Myocyte (in vitro differentiated cells): Measurements from ENCODE around the gene ABHD17A. TPM values are rescaled to one million over a fixed set of nuclear protein-coding genes. Genes with fewer than 3 reads are reported as not detected.
A peak's percentile ranks its signal among the peaks of the same experiment; 100 is the strongest.

ENCODE experiments used
- DNase-seq: peaks from one replicate; pipeline ENCODE4 v3.0.0-alpha.2; 2012; ENCODE audit warnings: low read depth
- total RNA-seq: library from RNA; depleted of rRNA; stranded (reverse); fragments of >200 nt; gene quantifications from 2 replicates; pipeline ENCODE4 v1.2.3, GENCODE V29; 2014

Gene ABHD17A
- total RNA-seq, 1 donor from 2014 or later: 106 TPM

- peak; percentile 67 for DNase-seq
These were observed 31.8 kb downstream of the ABHD17A start for GRCh38 chr19:1853295-1854038.

DNA sequence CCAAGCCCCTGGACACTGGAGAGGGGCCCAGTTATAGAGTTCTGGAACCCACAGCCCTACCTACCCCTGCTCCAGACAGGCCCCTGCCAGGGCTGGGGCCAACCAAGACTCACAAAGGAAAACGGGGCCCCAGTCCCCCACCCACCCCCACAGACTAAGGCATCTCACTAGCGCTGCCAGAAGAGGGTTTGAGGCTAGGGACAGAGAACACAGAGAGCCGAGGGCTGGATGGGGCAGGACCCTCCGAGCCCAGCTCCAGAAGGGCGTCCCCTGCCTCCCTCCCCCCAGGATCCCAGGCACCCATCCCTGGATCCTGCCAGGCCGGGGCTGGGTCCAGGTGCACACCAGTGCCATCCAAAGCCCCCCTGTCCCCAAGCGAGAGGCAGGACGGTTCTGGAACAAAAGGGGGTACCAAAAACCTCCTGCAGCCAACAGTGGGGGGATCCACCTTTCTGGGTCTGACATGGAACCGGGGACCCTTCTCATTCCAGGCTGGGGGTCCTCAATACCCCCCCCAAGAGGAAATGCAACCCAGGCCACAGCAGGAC lies 32.6 kb downstream of the ABHD17A start:
- no peak for DNase-seq

- no peak for DNase-seq
These were observed 33.4 kb downstream of the ABHD17A start for GRCh38 chr19:1851654-1852580.

DNA sequence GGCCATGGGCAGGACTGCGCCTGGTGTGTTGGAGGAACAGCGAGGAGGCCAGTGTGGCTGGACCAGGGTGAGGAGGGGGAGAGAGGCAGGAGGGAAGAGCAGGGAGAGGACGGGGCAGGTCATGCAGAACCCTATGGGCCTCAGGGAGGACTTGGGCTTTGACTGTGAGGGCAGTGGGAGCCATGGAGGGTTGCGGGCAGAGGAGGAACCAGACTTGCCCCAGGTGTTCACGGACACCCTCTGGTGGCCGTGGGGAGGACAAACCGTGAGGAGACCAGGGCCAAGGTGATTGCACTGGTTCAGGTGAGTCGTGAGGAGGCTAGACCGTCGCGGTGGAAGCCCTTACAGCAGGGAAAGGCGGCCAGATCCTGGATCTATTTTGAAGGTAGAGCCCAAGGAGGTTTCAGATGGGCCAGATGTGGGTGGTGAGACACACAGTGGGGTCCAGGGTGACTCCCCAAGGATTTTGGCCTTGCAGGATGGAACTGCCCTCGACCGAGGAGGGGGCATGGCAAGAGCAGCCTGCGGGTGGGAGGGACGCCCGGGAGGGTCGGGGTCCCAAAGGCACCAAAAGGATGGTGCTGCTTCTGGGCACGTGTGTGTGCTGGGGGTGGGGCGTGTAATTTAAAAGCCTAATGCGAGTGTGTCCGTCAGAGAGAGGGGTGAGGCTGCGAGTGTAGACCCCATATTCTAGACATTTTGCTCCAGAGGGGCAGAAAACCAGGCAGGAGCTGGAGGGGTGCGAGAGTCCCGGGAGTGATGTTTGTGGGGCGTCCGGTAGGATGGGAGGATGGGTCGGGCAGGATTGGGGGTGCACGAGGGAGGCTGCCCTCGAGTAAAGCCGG lies 34.3 kb downstream of the ABHD17A start:
- no peak for DNase-seq

- no peak for DNase-seq
These were observed 35.4 kb downstream of the ABHD17A start for GRCh38 chr19:1849886-1850398.

GRCh38 chr19:1849132-1849474 lies 36.2 kb downstream of the ABHD17A start:
- no peak for DNase-seq

GRCh38 chr19:1848399-1849131 lies 36.7 kb downstream of the ABHD17A start, which contains the start of gene REXO1:
REXO1 (minus strand) TSS chr19:1848483; CDS start chr19:1848358, 125 bp downstream.
- DNase-seq: peak; percentile 94

- DNase-seq: peak; percentile 42
These were observed 37.5 kb downstream of the ABHD17A start for GRCh38 chr19:1847684-1848398.

GRCh38 chr19:1847348-1847683 lies 38.0 kb downstream of the ABHD17A start:
- no peak for DNase-seq

GRCh38 chr19:1846517-1847204 lies 38.6 kb downstream of the ABHD17A start:
- DNase-seq: no peak

- no peak for DNase-seq
These were observed 39.7 kb downstream of the ABHD17A start for GRCh38 chr19:1845642-1846041.

DNA sequence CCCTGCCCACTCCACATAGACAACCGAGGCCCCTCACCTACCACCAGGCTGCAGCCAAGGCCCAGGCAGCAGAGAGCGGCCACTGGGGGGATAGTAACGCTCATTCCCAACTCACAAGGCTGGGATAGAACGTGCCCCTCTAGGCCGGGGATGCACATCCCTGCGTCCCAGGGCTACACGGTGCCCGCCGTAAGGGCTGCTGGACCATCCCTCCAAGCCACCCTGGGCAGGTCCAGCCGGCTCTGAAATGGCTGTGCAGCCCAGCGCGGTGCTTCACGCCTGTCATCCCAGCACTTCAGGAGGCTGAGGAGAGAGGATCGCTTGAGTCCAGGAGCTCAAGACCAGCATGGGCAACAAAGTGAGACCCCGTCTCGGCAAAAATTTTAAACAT lies 40.2 kb downstream of the ABHD17A start:
- no peak for DNase-seq

- no peak for DNase-seq
These were observed 40.7 kb downstream of the ABHD17A start for GRCh38 chr19:1844513-1845124.

GRCh38 chr19:1843646-1844394 lies 41.5 kb downstream of the ABHD17A start:
- no peak for DNase-seq

- DNase-seq: no peak
These were observed 42.2 kb downstream of the ABHD17A start for GRCh38 chr19:1843116-1843515.

GRCh38 chr19:1841209-1841924 lies 43.9 kb downstream of the ABHD17A start:
- no peak for DNase-seq

DNA sequence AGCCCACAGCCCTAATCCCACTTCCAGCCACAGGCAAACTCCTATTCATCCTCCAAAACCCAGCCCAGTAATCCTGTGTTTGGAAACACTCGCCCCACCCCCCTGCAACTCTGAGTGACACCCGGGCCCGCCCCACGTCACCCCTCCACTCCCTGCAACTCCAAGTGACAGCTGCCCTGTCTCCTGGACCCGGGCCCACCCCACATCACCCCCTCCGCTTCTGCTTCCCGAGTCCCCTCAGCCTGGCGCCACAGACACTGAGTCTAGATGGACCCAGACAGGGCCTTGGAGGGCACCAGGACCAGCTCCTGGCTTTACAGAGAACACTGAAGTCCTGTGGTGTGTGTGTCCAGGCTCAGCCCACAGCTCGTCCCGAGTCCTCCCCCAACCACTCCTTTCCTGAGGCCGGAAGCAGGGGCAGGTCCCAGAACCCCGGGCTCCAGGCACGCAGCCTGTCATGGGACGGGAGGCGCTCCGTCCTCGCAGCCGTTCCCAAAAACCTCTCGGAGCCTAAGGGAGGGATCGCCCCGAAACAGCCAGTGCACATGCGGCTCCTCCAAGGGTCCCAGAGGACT lies 44.7 kb downstream of the ABHD17A start:
- DNase-seq: no peak
